IMR-90 (cell line): Measurements from ENCODE around the gene PCBP3. TPM values are rescaled to one million over a fixed set of nuclear protein-coding genes. Genes with fewer than 3 reads are reported as not detected.
A peak's percentile ranks its signal among the peaks of the same experiment; 100 is the strongest.

Experiments used
- ATAC-seq: fragments of 200-7000 bp; cut with Tn5 transposase; 2 replicates; pipeline ENCODE4 v1.9.1; 2020; ENCODE audit warnings: low read depth, mild to moderate bottlenecking, moderate library complexity
- BruUV-seq: library from RNA; stranded (reverse); fragments of 400-500 nt; replicated peaks from 2 replicates; lab custom pipeline; 2021; lab: Mats Ljungman, UMichigan
- CTCF ChIA-PET: fragments of 300-600 bp; formaldehyde crosslinking; extraction: SDS; loops from one replicate; lab custom pipeline; 2021; ENCODE audit warnings: antibody characterized with exemption; lab: Yijun Ruan, JAX
- POLR2A ChIA-PET: fragments of 300-600 bp; sonication (Branson Sonifier 250); formaldehyde crosslinking; loops from one replicate; lab custom pipeline; 2022; ENCODE audit warnings: antibody characterized with exemption; ENCODE audit not compliant: unreplicated experiment; lab: Charles Lee
- DNase-seq: peaks from one replicate; pipeline ENCODE4 v3.0.0; 2013
- H2AFZ ChIP-seq: replicated peaks from 2 replicates; pipeline ENCODE3; 2013; ENCODE audit warnings: low read length, mild to moderate bottlenecking; ENCODE audit not compliant: poor library complexity
- H2AK5ac ChIP-seq: 2 replicates; pipeline ENCODE4 v1.6.1; 2013; ENCODE audit warnings: low read depth, low read length, inconsistent platforms
- H2AK9ac ChIP-seq: replicated peaks from 2 replicates; pipeline ENCODE3; 2013; ENCODE audit warnings: mild to moderate bottlenecking, low read depth, low read length, moderate library complexity; ENCODE audit not compliant: poor library complexity
- H2BK120ac ChIP-seq: 2 replicates; pipeline ENCODE4 v1.6.1; 2013; ENCODE audit warnings: low read depth, low read length, inconsistent platforms
- H2BK15ac ChIP-seq: 3 replicates; pipeline ENCODE4 v1.6.1; 2013; ENCODE audit warnings: low read depth, low read length, inconsistent platforms
- H2BK20ac ChIP-seq: 2 replicates; pipeline ENCODE4 v1.6.1; 2013; ENCODE audit warnings: low read depth, mild to moderate bottlenecking, inconsistent platforms, low read length, moderate library complexity
- H2BK5ac ChIP-seq: 2 replicates; pipeline ENCODE4 v1.6.1; 2013; ENCODE audit warnings: mild to moderate bottlenecking, low read depth, low read length, inconsistent platforms; ENCODE audit not compliant: poor library complexity, severe bottlenecking
- H3K14ac ChIP-seq: replicated peaks from 2 replicates; pipeline ENCODE4 v1.6.1; 2013; ENCODE audit warnings: low read depth, low read length, inconsistent platforms
- H3K18ac ChIP-seq: 2 replicates; pipeline ENCODE4 v1.6.1; 2013; ENCODE audit warnings: low read depth, low read length, control low read depth
- H3K23ac ChIP-seq: 2 replicates; pipeline ENCODE4 v1.6.1; 2013; ENCODE audit warnings: low read depth, low read length, inconsistent platforms
- H3K27ac ChIP-seq: 2 replicates; pipeline ENCODE4 v1.5.1; 2013; ENCODE audit warnings: mild to moderate bottlenecking, control low read depth, low read length; ENCODE audit not compliant: insufficient read depth
- H3K27me3 ChIP-seq: 2 replicates; pipeline ENCODE4 v1.6.1; 2013; ENCODE audit warnings: low read length; ENCODE audit not compliant: control insufficient read depth, insufficient read depth
- H3K36me3 ChIP-seq: 2 replicates; pipeline ENCODE4 v1.6.1; 2013; ENCODE audit warnings: low read length, mixed read lengths; ENCODE audit not compliant: control insufficient read depth, insufficient read depth
- H3K4ac ChIP-seq: 2 replicates; pipeline ENCODE4 v1.6.1; 2013; ENCODE audit warnings: low read depth, low read length, inconsistent platforms
- H3K4me1 ChIP-seq: 2 replicates; pipeline ENCODE4 v1.6.1; 2013; ENCODE audit warnings: low read length, mixed read lengths; ENCODE audit not compliant: control insufficient read depth, insufficient read depth
- H3K4me2 ChIP-seq: 2 replicates; pipeline ENCODE4 v1.6.1; 2013; ENCODE audit warnings: low read depth, mild to moderate bottlenecking, control low read depth, low read length, moderate library complexity
- H3K4me3 ChIP-seq: 2 replicates; pipeline ENCODE4 v1.5.1; 2013; ENCODE audit warnings: low read depth, mild to moderate bottlenecking, control low read depth, low read length, moderate library complexity; ENCODE audit not compliant: insufficient read depth
- H3K56ac ChIP-seq: 2 replicates; pipeline ENCODE4 v1.6.1; 2013; ENCODE audit warnings: low read length, inconsistent platforms; ENCODE audit not compliant: insufficient read depth; ENCODE audit errors: extremely low read depth
- H3K79me1 ChIP-seq, 2 experiments: 2 replicates each; pipeline ENCODE4 v1.6.1; 2013; ENCODE audit warnings: low read length in 2 of 2, inconsistent platforms in 1 of 2, low read depth in 1 of 2
- H3K9ac ChIP-seq: 2 replicates; pipeline ENCODE4 v1.6.1; 2013; ENCODE audit warnings: low read depth, low read length, control low read depth
- H3K9me1 ChIP-seq: 2 replicates; pipeline ENCODE4 v1.6.1; 2013; ENCODE audit warnings: low read length, inconsistent platforms; ENCODE audit not compliant: insufficient read depth
- H3K9me3 ChIP-seq: 2 replicates; pipeline ENCODE4 v1.6.1; 2013; ENCODE audit warnings: low read length; ENCODE audit not compliant: control insufficient read depth, insufficient read depth
- H4K20me1 ChIP-seq: 2 replicates; pipeline ENCODE4 v1.6.1; 2013; ENCODE audit warnings: low read length, inconsistent platforms; ENCODE audit not compliant: insufficient read depth
- H4K5ac ChIP-seq: 2 replicates; pipeline ENCODE4 v1.6.1; 2013; ENCODE audit warnings: mild to moderate bottlenecking, low read depth, low read length, control low read depth
- H4K8ac ChIP-seq, 2 experiments: 2 replicates each; pipeline ENCODE4 v1.6.1; 2013; ENCODE audit warnings: low read depth in 2 of 2, low read length in 2 of 2, control low read depth in 1 of 2, inconsistent platforms in 1 of 2
- H4K91ac ChIP-seq: 2 replicates; pipeline ENCODE4 v1.6.1; 2013; ENCODE audit warnings: low read depth, low read length, inconsistent platforms; ENCODE audit not compliant: insufficient read depth
- BHLHE40 ChIP-seq: fragments of 150-350 bp; IDR thresholded peaks from 2 replicates; pipeline ENCODE4 v1.6.1; 2016; ENCODE audit warnings: mild to moderate bottlenecking, low read depth, low read length
- CEBPB ChIP-seq: IDR thresholded peaks from 2 replicates; pipeline ENCODE4 v1.6.1; 2012; ENCODE audit warnings: low read depth, low read length, improper control_type of control experiment
- CHD1 ChIP-seq: IDR thresholded peaks from 2 replicates; pipeline ENCODE4 v1.6.1; 2012; ENCODE audit warnings: low read depth, low read length, improper control_type of control experiment
- ELK1 ChIP-seq: fragments of 150-350 bp; IDR thresholded peaks from 2 replicates; pipeline ENCODE4 v1.6.1; 2016; ENCODE audit warnings: low read depth, mild to moderate bottlenecking, low read length, moderate library complexity, borderline replicate concordance
- MAFK ChIP-seq: IDR thresholded peaks from 2 replicates; pipeline ENCODE4 v1.6.1; 2012; ENCODE audit warnings: low read depth, low read length, improper control_type of control experiment
- MAZ ChIP-seq: IDR thresholded peaks from 2 replicates; pipeline ENCODE4 v1.6.1; 2012; ENCODE audit warnings: low read depth, mild to moderate bottlenecking, low read length, improper control_type of control experiment, moderate library complexity, borderline replicate concordance
- MXI1 ChIP-seq: IDR thresholded peaks from 2 replicates; pipeline ENCODE4 v1.6.1; 2012; ENCODE audit warnings: low read depth, mild to moderate bottlenecking, low read length, moderate library complexity, borderline replicate concordance
- NFE2L2 ChIP-seq: fragments of 150-350 bp; IDR thresholded peaks from 2 replicates; pipeline ENCODE4 v1.6.1; 2016; ENCODE audit warnings: low read depth, mild to moderate bottlenecking, low read length
- RAD21 ChIP-seq: IDR thresholded peaks from 2 replicates; pipeline ENCODE4 v1.6.1; 2012; ENCODE audit warnings: low read length, improper control_type of control experiment
- RCOR1 ChIP-seq: IDR thresholded peaks from 2 replicates; pipeline ENCODE4 v1.6.1; 2012; ENCODE audit warnings: mild to moderate bottlenecking, low read length, improper control_type of control experiment; ENCODE audit not compliant: insufficient replicate concordance
- RFX5 ChIP-seq: IDR thresholded peaks from 2 replicates; pipeline ENCODE4 v1.8.0; 2012; ENCODE audit warnings: low read depth, mild to moderate bottlenecking, low read length, moderate library complexity
- WGBS, 2 experiments: methylation state at CpG; one replicate each; pipeline versions ENCODE4 v1.1.5 to v1.1.7; 2013; ENCODE audit warnings: missing lambda C conversion rate in 2 of 2; ENCODE audit not compliant: insufficient read length in 1 of 2; ENCODE audit errors: extremely low coverage in 2 of 2; 5-methylcytosine and 5-hydroxymethylcytosine counted together
- dilution Hi-C: fragments of 300-500 bp; cut with HindIII; formaldehyde crosslinking; loops from one replicate; pipeline ENCODE4 v1.14.3; 2018; ENCODE audit warnings: low sequenced_read_pairs; ENCODE audit not compliant: unreplicated experiment
- in situ Hi-C: fragments of 300-500 bp; cut with MboI; formaldehyde crosslinking; loops from 3 replicates; pipeline ENCODE4 v1.14.3; 2019; ENCODE audit warnings: low sequenced_read_pairs, inconsistent platforms, mixed read lengths
- intact Hi-C: fragments of 100-400 bp; cut with micrococcal nuclease; formaldehyde crosslinking; loops from 2 replicates; pipeline ENCODE4 v1.10.0; 2022
- polyA plus RNA-seq, 3 experiments: library from polyadenylated mRNA; depleted of rRNA; stranded (reverse); fragments of >200 nt; gene quantifications; 2 replicates each; pipeline ENCODE4 v1.2.3, GENCODE V29; 2012; ENCODE audit warnings: low replicate concordance in 1 of 3
- total RNA-seq: library from RNA; depleted of rRNA; stranded (reverse); fragments of >200 nt; gene quantifications from 2 replicates; pipeline ENCODE4 v1.2.3, GENCODE V29; 2012

The PCBP3 gene
- total and polyA plus RNA-seq, 2 of the 4 experiments (the other 2 are of a cell fraction) = 2.9 to 3.9 TPM

GRCh38 chr21:45885597-45885929 lies 242.0 kb downstream of the PCBP3 start:
- Histone ChIP-seq H3K14ac (peak overlapping the region; percentile 42), H4K5ac (no peak overlapping the region), H2BK5ac (no peak overlapping the region), H3K4me2 (no peak overlapping the region), H2AK5ac (peak overlapping the region; percentile 17; the same call in 1 of the 2 replicates), H3K56ac (no peak overlapping the region), H3K9me1 (no peaks in the 10 kb centered on the region), H2AK9ac (no peak overlapping the region), H4K20me1 (no peaks in the 10 kb centered on the region), H3K4ac (peak overlapping the region; percentile 15; the same call in 1 of the 2 replicates), H3K79me1 (no peaks in the 10 kb centered on the region), H3K18ac (no peak overlapping the region; the same call in 1 of the 2 replicates), H2BK120ac (no peak overlapping the region; the same call in 1 of the 2 replicates), H3K9ac (no peak overlapping the region), H2AFZ (no peak overlapping the region), H3K4me1 (peaks cover 8% of the 10 kb centered on the region), H3K36me3 (no peaks in the 10 kb centered on the region), H3K27ac (no peak overlapping the region), H4K91ac (0 out of 2 replicates have a peak overlapping the region, but pooled peaks have one; percentile 8), H2BK15ac (0 out of 3 replicates have a peak overlapping the region, but pooled peaks have one; percentile 7), H2BK20ac (peak overlapping the region; percentile 59; the same call in 1 of the 2 replicates), H3K23ac (no peak overlapping the region), H3K27me3 (peaks cover 12% of the 10 kb centered on the region; the same call in 1 of the 2 replicates), H3K9me3 (no peaks in the 10 kb centered on the region), H3K4me3 (no peak overlapping the region), H4K8ac (no peak overlapping the region; a peak in 1 of 4 replicates)
- dilution Hi-C loops = no loop called here
- DNase-seq (no peak), ATAC-seq (no peak)
- CTCF ChIA-PET = no interaction called here
- 100% methylated on average over 1 of the region's 3 CpGs; no CpG with 5 or more reads in 1 of the 2 experiments for WGBS, 2 experiments
- in situ Hi-C loops = no loop called here
- intact Hi-C loops = no loop called here
- POLR2A ChIA-PET = no interaction called here
- no TSS peak for BruUV-seq
- TF ChIP-seq RCOR1 (no peak), CHD1 (no peak), NFE2L2 (no peak), MAZ (no peak), MXI1 (no peak), ELK1 (no peak), RFX5 (no peak), BHLHE40 (no peak), CEBPB (no peak), MAFK (no peak), RAD21 (no peak)
